ENCODE results near the gene ZBTB45.
"Not testable (repeated sequence)": the region's sequence is repeated elsewhere in the genome, so short reads cannot be mapped to it uniquely, and the experiment has no call there.

Gene ZBTB45

DNA sequence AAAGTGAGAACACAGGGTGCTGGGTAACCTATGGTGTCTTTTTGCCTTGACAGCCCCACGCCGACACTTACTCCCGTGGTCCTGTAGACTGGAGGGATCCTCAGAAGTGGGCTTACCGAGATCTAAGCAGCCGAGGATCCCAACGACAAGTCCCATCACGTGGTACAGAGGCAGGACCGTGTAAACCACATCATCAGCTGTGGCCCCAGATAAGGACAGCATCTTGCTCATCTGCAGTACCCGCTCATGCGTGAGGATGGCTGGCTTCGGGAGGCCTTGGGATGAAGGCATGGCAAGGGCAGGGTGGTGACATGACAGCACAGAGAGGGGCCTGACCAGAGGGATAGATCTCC is 9.9 kb downstream of the ZBTB45 start:
- no peak for DNase-seq

DNA sequence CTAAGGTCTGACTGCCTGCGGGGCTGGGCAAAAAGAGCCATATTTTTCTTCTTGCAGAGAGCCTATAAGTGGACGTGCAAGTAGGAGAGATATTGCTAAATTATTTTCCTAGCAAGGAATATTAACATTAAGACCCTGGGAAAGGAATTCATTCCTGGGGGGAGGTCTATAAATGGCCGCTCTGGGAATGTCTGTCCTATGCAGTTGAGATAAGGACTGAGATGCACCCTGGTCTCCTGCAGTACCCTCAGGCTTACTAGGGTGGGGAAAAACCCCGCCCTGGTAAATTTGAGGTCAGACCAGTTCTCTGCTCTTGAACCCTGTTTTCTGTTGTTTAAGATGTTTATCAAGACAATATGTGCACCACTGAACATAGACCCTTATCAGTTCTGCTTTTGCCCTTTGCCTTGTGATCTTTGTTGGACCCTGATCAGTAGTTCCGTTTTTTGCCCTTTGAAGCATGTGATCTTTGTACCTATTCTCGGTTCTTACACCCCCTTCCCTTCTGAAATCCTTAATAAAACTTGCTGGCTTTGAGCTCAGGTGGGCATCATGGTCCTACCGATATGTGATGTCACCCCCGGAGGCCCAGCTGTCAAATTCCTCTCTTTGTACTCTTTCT is 11.9 kb downstream of the ZBTB45 start:
- not testable (repeated sequence) for DNase-seq

GRCh38 chr19:58500242-58500641 is 19.4 kb downstream of the ZBTB45 start:
- DNase-seq: no peak

- DNase-seq: peak; percentile 99
These were observed 20.3 kb downstream of the ZBTB45 start for GRCh38 chr19:58499021-58499927.

DNA sequence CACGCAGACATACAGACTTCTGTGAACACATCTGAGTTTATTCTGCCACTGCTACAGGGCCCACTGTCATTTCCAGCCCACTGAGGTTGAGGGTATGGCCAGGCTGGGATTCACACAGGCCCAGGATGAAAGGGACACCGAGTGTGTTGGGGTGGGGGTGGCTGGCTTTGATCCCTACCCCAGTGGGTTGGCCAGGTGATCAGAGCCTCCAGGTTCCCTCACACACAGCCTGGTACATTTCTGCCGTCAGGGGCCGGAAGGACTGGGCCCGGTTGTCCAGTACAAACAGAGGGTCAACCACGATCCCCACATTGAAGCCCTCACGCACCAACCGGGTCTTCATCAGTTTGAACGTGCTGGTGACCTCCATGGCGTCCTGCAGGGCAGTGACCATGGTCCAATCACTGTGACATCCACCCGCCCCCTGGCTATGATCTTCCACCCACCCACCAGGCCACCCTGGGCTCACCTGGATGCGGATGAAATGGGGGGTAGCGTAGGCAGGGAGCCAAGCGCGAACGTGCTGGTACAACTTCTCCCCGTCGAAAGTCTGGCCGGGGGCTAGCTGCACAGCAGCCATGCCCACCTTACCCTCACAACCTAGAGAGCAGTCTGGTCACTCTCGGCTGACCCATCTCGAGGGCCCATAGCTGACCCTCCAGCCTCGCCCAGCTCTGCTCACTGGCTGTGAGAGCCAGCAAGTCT is 21.1 kb downstream of the ZBTB45 start:
- DNase-seq: no peak

- DNase-seq: no peak
These were observed 21.9 kb downstream of the ZBTB45 start for GRCh38 chr19:58497634-58498170.

GRCh38 chr19:58492265-58492664 is 27.3 kb downstream of the ZBTB45 start:
- DNase-seq: no peak

DNA sequence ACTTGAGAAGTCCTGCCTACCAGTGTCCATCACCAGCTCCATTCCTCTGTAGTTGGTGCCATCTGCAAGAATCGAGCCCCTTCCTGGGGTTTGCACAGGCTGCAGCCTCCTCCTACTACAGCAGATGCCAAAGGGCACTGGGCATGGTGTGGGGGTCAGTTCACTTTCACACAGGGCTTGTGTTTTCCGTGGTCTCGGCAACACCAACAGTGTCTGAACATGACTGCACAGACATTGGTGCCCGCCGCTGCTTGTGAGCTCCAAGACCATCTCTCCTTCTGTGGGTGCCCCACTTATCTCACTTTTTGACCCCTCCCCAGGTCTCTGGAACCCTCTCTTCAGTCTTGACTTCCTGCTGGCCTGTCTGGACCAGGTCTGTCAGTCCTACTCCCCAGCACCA is 28.2 kb downstream of the ZBTB45 start:
- no peak for DNase-seq

GRCh38 chr19:58484349-58484748 is 35.3 kb downstream of the ZBTB45 start:
- not testable (repeated sequence) for DNase-seq

DNA sequence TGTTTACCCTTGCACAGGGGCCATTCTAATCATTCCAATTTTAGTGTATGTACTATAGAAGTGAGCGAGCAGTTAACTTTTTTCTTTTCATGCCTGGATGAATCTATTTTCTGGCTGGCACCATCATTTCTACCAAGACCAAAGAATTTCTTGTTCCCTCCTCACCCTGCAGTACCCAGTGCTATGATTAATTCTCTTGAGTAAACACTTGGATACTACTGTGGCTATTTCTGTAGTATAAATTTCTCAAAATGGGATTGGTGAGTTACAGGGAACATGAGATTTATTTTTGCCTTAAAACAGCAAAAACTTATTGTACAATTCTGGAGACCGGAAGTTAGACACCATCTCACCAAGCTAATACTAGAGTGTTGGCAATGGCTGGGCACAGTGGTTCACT is 35.8 kb downstream of the ZBTB45 start:
- DNase-seq: no peak

GRCh38 chr19:58482372-58482771 is 37.2 kb downstream of the ZBTB45 start:
- DNase-seq: no peak

DNA sequence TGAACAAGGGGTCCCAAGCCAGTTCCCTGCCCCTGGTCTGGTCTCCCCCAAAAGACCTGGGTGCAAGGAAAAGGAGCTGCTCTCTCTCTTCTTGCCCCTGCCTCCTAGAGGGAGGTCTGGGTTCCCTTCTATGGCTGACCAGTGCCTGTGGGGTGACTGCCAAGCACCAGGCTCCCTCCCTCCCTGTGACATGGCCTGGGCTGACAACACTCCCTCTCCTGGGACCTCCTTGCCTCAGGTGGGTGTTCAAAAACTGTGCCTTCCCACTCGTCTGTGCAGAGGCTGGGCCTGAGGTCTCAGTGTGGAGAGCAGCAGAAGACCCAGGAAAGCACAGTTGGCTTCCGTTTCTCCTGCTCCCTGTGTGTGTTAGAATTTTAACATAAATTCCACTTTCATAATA is 38.8 kb downstream of the ZBTB45 start:
- DNase-seq: no peak

DNA sequence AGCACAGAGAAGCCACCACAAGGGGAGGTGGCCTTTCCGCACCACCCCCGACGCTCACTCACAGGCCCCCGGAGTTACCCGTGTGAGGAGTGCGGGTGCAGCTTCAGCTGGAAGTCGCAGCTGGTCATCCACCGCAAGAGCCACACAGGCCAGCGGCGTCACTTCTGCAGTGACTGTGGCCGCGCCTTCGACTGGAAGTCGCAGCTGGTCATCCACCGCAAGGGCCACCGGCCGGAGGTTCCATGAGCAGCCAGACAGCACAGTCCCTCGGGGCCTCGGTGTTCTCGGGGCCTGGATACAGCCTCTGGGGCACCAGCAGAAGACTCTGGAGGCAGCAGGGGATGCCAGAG is 39.2 kb downstream of the ZBTB45 start:
- DNase-seq: no peak

- DNase-seq: no peak
These were observed 39.7 kb downstream of the ZBTB45 start for GRCh38 chr19:58479736-58480480.

DNA sequence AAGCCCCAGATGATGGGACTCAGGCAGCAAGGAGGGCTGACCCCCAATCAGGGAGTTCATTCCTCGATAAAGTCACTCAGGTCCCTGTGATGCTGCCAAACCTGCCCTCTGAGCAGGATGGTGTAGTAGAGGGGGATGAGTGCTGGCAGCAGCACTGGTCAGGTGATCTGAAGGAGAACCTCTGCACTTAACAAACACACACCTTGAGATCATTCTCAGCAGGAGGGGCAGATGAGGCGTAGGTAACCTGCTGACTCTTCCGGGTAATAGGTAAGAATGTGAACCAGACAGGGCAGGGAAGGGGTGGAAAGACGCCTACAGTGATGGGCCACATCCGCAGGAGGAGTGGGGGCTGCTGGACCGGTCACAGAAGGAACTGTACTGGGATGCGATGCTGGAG is 40.3 kb downstream of the ZBTB45 start:
- DNase-seq: no peak

- DNase-seq: no peak
These were observed 41.7 kb downstream of the ZBTB45 start for GRCh38 chr19:58477871-58478270.

GRCh38 chr19:58477130-58477529 is 42.5 kb downstream of the ZBTB45 start:
- no peak for DNase-seq

GRCh38 chr19:58476498-58477015 is 43.1 kb downstream of the ZBTB45 start:
- DNase-seq: no peak

DNA sequence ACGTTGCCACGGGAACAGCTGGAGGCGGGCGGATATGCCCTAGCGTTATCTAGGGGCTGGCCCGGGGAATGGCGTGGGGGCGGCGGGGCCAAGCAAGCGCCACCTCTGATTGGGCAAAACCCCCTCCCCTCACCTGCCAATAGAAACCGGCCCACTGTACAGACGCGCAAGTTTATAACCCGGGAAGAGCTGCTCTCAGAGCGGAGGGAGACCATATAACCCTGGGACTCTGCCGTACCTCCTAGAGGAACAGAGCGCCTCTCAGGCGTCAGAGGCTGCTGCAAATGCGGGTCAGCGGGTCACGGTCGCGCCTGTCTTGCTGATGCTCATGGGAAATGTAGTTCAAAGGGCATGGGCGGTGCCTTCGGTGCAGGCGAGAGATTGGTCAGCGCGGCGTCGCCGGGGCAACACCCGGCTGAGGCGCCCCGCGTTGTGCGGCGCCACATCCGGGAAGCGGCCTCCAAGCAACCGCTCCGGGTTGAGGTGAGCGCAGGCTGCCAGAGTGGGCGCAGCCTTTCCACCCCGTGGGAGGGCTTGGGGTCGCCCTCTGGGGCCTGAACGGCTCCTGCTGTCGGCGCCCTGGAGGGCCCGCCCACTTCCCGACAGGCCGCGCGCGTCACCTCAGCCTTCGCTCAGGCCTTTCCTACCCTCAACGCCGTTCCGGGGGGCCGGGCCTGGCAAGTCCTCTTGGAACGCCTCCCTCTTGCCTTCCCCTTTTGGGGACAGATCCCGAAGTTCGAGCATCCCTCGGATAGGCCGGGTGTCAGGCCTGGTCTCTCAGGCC is 43.7 kb downstream of the ZBTB45 start, which contains the start of gene ZNF446:
Gene ZNF446, plus strand, starts transcription at position 639 of the 784 bp plus-strand sequence. CDS start 867 bp downstream, outside the sequence.
- DNase-seq: peak; percentile 96

- DNase-seq: no peak
These were observed 44.5 kb downstream of the ZBTB45 start for GRCh38 chr19:58474997-58475713.

Data from activated CD8-positive, alpha-beta memory T cell treated with anti-CD3 and anti-CD28 coated beads for 24 hours (primary cell).